C4-2B (cell line): Measurements from ENCODE around the gene HOXC13.

ENCODE experiments used
- ZFX ChIP-seq: fragments of 450-650 bp; IDR thresholded peaks from 2 replicates; pipeline ENCODE4 v1.6.1; 2017
- TF ChIP-seq, protein P1 (sequence below): fragments of 450-650 bp; conservative IDR thresholded peaks from 2 replicates; pipeline ENCODE4 v1.5.1; 2017; ENCODE audit warnings: mild to moderate bottlenecking

GRCh38 chr12:53985994-53986685, 47.5 kb downstream of the HOXC13 start:
- TF ChIP-seq, protein P1, sequence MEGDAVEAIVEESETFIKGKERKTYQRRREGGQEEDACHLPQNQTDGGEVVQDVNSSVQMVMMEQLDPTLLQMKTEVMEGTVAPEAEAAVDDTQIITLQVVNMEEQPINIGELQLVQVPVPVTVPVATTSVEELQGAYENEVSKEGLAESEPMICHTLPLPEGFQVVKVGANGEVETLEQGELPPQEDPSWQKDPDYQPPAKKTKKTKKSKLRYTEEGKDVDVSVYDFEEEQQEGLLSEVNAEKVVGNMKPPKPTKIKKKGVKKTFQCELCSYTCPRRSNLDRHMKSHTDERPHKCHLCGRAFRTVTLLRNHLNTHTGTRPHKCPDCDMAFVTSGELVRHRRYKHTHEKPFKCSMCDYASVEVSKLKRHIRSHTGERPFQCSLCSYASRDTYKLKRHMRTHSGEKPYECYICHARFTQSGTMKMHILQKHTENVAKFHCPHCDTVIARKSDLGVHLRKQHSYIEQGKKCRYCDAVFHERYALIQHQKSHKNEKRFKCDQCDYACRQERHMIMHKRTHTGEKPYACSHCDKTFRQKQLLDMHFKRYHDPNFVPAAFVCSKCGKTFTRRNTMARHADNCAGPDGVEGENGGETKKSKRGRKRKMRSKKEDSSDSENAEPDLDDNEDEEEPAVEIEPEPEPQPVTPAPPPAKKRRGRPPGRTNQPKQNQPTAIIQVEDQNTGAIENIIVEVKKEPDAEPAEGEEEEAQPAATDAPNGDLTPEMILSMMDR = no peak
- TF ChIP-seq ZFX = no peak
